HEK293T (cell line): ENCODE results near the gene ZCCHC4.

Experiments used
- CTCF ChIA-PET: fragments of 350-600 bp; formaldehyde crosslinking; extraction: SDS; loops from one replicate; lab custom pipeline; 2021; ENCODE audit warnings: antibody characterized with exemption, inconsistent platforms; lab: Yijun Ruan, JAX
- POLR2A ChIA-PET: fragments of 350-600 bp; formaldehyde crosslinking; extraction: SDS; loops from one replicate; lab custom pipeline; 2020; ENCODE audit warnings: antibody characterized with exemption, inconsistent platforms; lab: Yijun Ruan, JAX
- DNase-seq: peaks from one replicate; pipeline ENCODE4 v3.0.0; 2012; ENCODE audit warnings: mixed read lengths; ENCODE audit errors: extremely low spot score
- ARNT ChIP-seq: fragments of 450-650 bp; IDR thresholded peaks from 2 replicates; pipeline ENCODE4 v1.6.1; 2017; ENCODE audit warnings: mild to moderate bottlenecking
- BHLHE40 ChIP-seq: fragments of 450-650 bp; IDR thresholded peaks from 2 replicates; pipeline ENCODE4 v1.6.1; 2016; ENCODE audit warnings: mild to moderate bottlenecking, moderate library complexity, borderline replicate concordance
- CTBP1 ChIP-seq: fragments of 450-650 bp; IDR thresholded peaks from 2 replicates; pipeline ENCODE4 v1.6.1; 2016; ENCODE audit warnings: borderline replicate concordance
- ELF4 ChIP-seq: fragments of 450-650 bp; IDR thresholded peaks from 2 replicates; pipeline ENCODE4 v1.6.1; 2017; ENCODE audit warnings: antibody characterized with exemption
- FOXA1 ChIP-seq: fragments of 450-650 bp; IDR thresholded peaks from 2 replicates; pipeline ENCODE4 v1.6.1; 2016; ENCODE audit warnings: mild to moderate bottlenecking
- FOXK2 ChIP-seq: fragments of 450-650 bp; IDR thresholded peaks from 2 replicates; pipeline ENCODE4 v1.6.1; 2016; ENCODE audit warnings: mild to moderate bottlenecking
- FOXM1 ChIP-seq: fragments of 450-650 bp; IDR thresholded peaks from 2 replicates; pipeline ENCODE4 v1.6.1; 2017; ENCODE audit warnings: mild to moderate bottlenecking, borderline replicate concordance
- HDGF ChIP-seq: fragments of 450-650 bp; IDR thresholded peaks from 2 replicates; pipeline ENCODE4 v1.6.1; 2017; ENCODE audit warnings: antibody characterized with exemption, borderline replicate concordance
- L3MBTL2 ChIP-seq: fragments of 450-650 bp; conservative IDR thresholded peaks from 2 replicates; pipeline ENCODE4 v1.6.1; 2016; ENCODE audit warnings: mild to moderate bottlenecking
- LEF1 ChIP-seq: fragments of 450-650 bp; IDR thresholded peaks from 2 replicates; pipeline ENCODE4 v1.6.1; 2017; ENCODE audit warnings: mild to moderate bottlenecking, borderline replicate concordance
- NFRKB ChIP-seq: fragments of 450-650 bp; IDR thresholded peaks from 2 replicates; pipeline ENCODE4 v1.6.1; 2016; ENCODE audit warnings: mild to moderate bottlenecking, moderate library complexity
- SP1 ChIP-seq: fragments of 450-650 bp; IDR thresholded peaks from 2 replicates; pipeline ENCODE4 v1.6.1; 2017
- SUZ12 ChIP-seq: fragments of 450-650 bp; IDR thresholded peaks from 2 replicates; pipeline ENCODE4 v1.6.1; 2016; ENCODE audit warnings: mild to moderate bottlenecking
- TARDBP ChIP-seq: fragments of 450-650 bp; IDR thresholded peaks from 2 replicates; pipeline ENCODE4 v1.6.1; 2016
- ZNF384 ChIP-seq: fragments of 450-650 bp; IDR thresholded peaks from 2 replicates; pipeline ENCODE4 v1.6.1; 2016
- TF ChIP-seq, protein P1 (sequence below): fragments of 450-650 bp; IDR thresholded peaks from 2 replicates; pipeline ENCODE4 v1.6.1; 2016

ZCCHC4 gene

DNA sequence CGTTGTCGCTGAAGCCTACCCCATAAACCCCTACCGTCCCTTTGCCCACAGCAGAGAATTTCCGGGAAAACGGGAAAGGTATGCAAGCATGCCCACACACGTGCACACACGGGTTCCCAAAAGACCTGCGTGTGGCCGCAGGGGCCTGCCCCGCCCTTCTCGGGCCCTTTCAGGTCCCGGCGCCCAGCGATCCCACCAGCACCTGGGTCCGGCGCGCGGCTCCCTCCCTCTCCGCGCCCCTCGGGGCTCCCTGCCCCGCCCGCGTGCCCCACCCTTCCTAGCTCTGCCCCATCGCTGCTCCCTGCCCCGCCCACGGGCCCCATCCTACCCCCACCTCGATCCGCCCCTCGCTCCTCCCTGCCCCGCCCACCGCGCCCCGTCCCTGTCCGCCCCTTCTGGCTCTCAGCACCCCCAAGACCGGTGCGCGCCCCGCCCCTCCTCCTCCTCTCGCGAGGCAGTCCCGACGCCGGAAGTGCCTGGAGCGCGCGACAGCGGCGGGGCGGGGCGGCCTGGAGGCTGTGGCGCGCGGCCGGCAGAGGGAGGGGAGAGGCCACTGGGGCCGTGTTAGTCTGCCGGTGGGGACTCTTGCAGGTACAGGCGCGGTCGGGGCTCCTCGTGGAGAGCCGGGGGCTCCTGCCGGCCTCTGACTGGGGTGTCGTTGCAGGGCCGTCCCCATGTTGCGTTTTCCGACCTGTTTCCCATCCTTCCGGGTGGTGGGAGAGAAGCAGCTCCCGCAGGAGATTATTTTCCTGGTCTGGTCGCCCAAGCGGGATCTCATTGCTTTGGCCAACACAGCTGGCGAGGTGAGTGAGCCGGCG is 64.4 kb downstream of the ZCCHC4 start, which contains the start of gene ANAPC4:
Gene ANAPC4 (plus strand): TSS at position 510 of the 818 bp plus-strand sequence. CDS start 165 bp downstream, at position 675.
- POLR2A ChIA-PET, result interaction anchor here (0.6 to 2.2 kb wide), 6 partner anchors 8 to 217 kb away, joined by 3 to 5 read pairs (median 4); partner anchors contain the start of genes SEPSECS and ZCCHC4
- CTCF ChIA-PET, result interaction anchor here (0.7 kb wide), 1 partner anchor 465 kb away, joined by 4 read pairs; no protein-coding TSS in a partner anchor
- TF ChIP-seq L3MBTL2, result peak; percentile 44; the same call in 1 of the 2 replicates
- TF ChIP-seq ELF4, result peak; percentile 32; the same call in 1 of the 2 replicates
- no peak for TF ChIP-seq HDGF
- TF ChIP-seq NFRKB, result no peak
- no peak for TF ChIP-seq FOXM1
- peak; percentile 80 for DNase-seq

DNA sequence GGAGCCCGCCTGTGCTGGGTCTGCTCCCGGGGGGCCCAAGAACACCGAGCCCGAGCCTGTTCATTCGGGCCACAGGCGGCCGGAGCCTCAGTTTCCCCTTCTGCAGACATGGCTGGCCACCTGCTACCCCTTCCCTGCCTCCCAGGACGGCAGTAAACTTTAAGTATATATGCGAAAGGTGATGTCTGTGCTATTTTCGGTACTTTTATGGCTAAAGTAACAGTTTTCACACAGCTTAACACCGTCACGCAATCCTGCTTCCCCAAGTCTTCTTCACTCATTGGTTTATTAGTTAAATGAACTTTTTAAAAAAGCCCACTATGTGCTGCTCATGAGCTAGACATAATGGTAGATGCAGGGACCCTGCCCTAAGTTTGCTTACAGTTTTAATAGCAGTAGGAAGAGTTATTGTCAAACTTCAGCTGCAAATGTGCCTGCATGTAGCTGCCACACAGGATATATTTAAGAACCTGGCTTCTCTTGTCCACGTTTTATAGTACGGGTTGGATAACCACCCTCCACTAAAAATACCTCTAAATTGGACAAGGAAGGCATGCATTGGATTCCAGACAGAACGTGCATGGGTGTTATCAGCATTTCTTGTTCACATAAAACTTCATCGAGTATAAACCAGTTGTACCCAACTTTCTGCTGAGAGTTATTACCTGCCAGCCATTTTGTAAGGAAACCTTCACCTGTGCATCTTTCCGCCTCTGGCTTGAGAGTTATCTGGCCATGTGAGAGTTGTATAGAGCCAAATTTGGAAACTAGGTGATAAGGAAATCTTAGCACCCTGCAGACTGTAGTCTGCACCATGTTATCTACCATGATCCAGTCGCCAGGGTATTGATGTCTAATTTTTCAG is 65.2 kb downstream of the ZCCHC4 start:
- DNase-seq, result no peak
- POLR2A ChIA-PET, result interaction anchor here (0.6 to 2.2 kb wide), 6 partner anchors 9 to 218 kb away, joined by 3 to 5 read pairs (median 4); partner anchors contain the start of genes SEPSECS and ZCCHC4
- TF ChIP-seq ARNT (no peak), NFRKB (no peak), ZNF384 (no peak), FOXA1 (no peak)
- CTCF ChIA-PET, result interaction anchor here (0.7 kb wide), 1 partner anchor 464 kb away, joined by 4 read pairs; no protein-coding TSS in a partner anchor

DNA sequence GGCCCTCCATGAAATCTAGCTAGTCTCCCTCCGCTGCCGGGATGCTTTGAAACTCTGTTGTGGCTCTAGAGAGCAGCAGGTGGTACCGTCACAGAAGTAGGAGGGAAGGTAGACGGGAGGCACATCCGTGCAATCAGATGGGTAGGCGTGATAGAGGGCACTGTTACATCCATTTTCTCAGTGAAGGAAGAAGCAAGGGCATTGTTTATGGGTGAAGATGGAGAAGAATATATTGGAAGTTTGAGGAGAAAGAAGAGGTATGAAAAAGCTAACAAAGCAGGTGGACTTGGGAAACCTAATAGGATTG is 65.8 kb downstream of the ZCCHC4 start:
- POLR2A ChIA-PET, result interaction anchor here (1.0 to 2.2 kb wide), 3 partner anchors 10 to 66 kb away, joined by 4 to 5 read pairs (median 4); partner anchors contain the start of gene ZCCHC4

DNA sequence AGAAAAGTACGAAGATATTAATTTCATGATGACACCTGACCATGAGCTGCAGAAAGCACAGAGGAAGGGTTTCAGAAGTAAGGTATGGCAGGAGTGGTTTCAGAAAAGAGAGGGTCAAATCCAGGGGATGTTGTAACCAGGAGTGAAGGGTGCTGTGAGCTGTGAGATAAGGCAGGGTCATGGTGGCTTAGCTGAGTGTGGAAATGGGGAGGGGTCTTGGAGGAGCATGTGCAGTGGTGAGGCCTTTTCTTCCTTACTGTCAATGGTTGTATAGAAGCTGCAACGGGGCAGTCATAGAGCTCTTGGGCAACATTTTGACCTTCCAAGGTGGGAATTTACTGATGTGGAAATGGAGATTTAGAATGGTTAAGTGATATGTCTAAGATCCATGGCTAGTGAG is 67.0 kb downstream of the ZCCHC4 start:
- DNase-seq, result no peak
- ChIA-PET POLR2A (no interaction called here), CTCF (no interaction called here)
- no peak for TF ChIP-seq HDGF
- TF ChIP-seq, protein P1, sequence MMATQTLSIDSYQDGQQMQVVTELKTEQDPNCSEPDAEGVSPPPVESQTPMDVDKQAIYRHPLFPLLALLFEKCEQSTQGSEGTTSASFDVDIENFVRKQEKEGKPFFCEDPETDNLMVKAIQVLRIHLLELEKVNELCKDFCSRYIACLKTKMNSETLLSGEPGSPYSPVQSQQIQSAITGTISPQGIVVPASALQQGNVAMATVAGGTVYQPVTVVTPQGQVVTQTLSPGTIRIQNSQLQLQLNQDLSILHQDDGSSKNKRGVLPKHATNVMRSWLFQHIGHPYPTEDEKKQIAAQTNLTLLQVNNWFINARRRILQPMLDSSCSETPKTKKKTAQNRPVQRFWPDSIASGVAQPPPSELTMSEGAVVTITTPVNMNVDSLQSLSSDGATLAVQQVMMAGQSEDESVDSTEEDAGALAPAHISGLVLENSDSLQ, result no peak
- no peak for TF ChIP-seq FOXA1
- no peak for TF ChIP-seq BHLHE40
- no peak for TF ChIP-seq NFRKB
- TF ChIP-seq ELF4, result no peak
- TF ChIP-seq SUZ12, result no peak
- TF ChIP-seq ARNT, result no peak
- no peak for TF ChIP-seq LEF1
- no peak for TF ChIP-seq CTBP1
- no peak for TF ChIP-seq FOXM1
- no peak for TF ChIP-seq ZNF384
- no peak for TF ChIP-seq FOXK2
- no peak for TF ChIP-seq L3MBTL2
- TF ChIP-seq SP1, result no peak
- TF ChIP-seq TARDBP, result no peak

More for the DNA sequence above, 65.8 kb downstream of the ZCCHC4 start:
- CTCF ChIA-PET, result no interaction called here
- TF ChIP-seq BHLHE40 (no peak), HDGF (no peak), ARNT (no peak), SUZ12 (no peak)
- TF ChIP-seq, protein P1, result no peak
- no peak for DNase-seq

DNA sequence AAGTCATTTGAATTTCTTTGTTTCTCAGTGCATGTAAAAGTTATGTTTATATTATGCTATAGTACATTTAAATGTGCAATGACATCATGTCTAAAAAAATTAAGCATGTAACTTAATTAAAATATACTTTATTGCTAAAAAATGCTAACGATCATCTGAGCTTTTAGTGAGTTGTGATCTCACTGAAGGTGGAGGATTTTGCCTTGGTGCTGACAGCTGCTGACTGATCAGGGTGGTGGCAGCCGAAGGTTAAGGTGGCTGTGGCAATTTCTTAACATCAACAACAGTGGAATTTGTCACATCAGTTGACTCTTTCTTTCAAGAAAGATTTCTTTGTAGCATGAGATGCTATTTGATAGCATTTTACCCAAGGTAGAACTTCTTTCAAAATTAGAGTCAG is 71.1 kb downstream of the ZCCHC4 start:
- no peak for TF ChIP-seq ZNF384
- no peak for TF ChIP-seq NFRKB
- TF ChIP-seq ELF4, result no peak
- no peak for TF ChIP-seq SP1
- ChIA-PET POLR2A (no interaction called here), CTCF (no interaction called here)
- no peak for DNase-seq

DNA sequence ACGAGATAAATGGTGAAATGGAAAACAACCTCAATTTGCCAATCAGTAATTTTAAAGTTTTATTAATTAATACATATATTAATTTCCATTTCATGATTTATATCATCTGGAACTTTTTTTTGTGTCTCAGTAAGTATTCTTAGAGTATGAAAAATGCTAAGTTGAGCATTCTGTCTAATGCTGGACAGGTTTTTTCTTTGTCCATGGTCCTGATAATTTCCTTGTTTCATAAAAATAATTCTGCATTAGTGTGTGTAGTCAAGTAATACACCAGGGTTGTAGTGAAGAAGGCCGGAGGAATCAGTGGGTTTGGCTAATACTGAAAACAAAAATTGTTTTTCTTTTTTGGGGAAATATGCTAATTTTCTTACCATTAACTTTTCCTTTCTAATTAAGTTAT is 74.4 kb downstream of the ZCCHC4 start:
- TF ChIP-seq FOXM1 (no peak), SP1 (no peak), FOXK2 (no peak), L3MBTL2 (no peak), FOXA1 (no peak), SUZ12 (no peak), CTBP1 (no peak), TARDBP (no peak), LEF1 (no peak), ARNT (no peak), ZNF384 (no peak), HDGF (no peak), NFRKB (no peak), ELF4 (no peak)
- POLR2A ChIA-PET, result no interaction called here

More for the DNA sequence above, 74.4 kb downstream of the ZCCHC4 start:
- DNase-seq, result no peak
- CTCF ChIA-PET, result no interaction called here
